ENCODE results near the gene SSRP1. TPM values are rescaled to one million over a fixed set of nuclear protein-coding genes. Genes with fewer than 3 reads are reported as not detected.

SSRP1 gene
- polyA plus RNA-seq, 3 donors = 9.8 to 34.7 (median 14.7) TPM

DNA sequence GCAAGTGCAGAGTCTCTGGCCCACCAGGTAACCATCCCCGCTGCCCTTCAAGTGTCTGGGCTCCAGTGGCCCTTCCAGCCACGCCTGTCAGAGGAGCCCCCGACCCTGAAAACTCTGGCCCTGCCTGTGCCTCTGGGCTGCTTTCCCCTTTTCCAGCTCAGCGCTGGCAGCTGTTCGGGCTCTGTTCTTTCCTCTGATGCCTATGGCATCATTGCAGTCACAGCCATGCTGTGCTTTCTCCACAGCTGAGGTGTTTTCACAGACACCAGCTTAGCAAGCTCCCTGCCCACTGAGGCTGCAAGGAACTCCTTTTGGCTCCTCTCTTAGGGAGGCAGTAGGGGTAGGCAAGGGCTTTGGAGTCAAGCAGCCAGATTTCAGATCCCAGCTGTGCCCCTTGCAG is 23.7 kb upstream of the SSRP1 start:
- 95% methylated on average over 4 of the region's 5 CpGs for WGBS (ENCODE audit: insufficient coverage)
- Histone ChIP-seq H3K79me2 (ENCODE audit: insufficient read depth, low read length) (no peaks in the 10 kb centered on the region), H3K9ac (ENCODE audit: insufficient read depth, low read length, poor library complexity, severe bottlenecking) (no peak overlapping the region), H4K20me1 (ENCODE audit: insufficient read depth, low read length) (no peaks in the 10 kb centered on the region), H2AFZ (ENCODE audit: insufficient read depth, low read depth, low read length, poor library complexity, severe bottlenecking) (no peak overlapping the region), H3K27me3 (ENCODE audit: control insufficient read depth in 2 of 2, insufficient read depth in 2 of 2, low read length in 2 of 2) (no peaks in the 10 kb centered on the region), H3K4me1 (ENCODE audit: control insufficient read depth in 1 of 2, insufficient read depth in 2 of 2, low read length in 2 of 2) (peaks cover 18% of the 10 kb centered on the region in 2 donors), H3K27ac (ENCODE audit: low read depth in 1 of 2, low read length in 2 of 2) (no peak overlapping the region), H3K4me3 (replicated peaks in 1 of 3; ENCODE audit: low read depth in 2 of 3, low read length in 3 of 3) (no peak overlapping the region), H3K4me2 (replicated peaks; ENCODE audit: extremely low read depth, low read length, poor library complexity, severe bottlenecking) (no peak overlapping the region), H3K9me3 (replicated peaks in 1 of 2; ENCODE audit: control insufficient read depth in 1 of 2, insufficient read depth in 1 of 2, low read length in 2 of 2) (no peaks in the 10 kb centered on the region), H3K36me3 (replicated peaks in 1 of 2; ENCODE audit: control insufficient read depth in 1 of 2, insufficient read depth in 2 of 2, low read length in 2 of 2) (no peaks in the 10 kb centered on the region)
- H3K9me3 Mint-ChIP-seq = peaks cover 0 to 6% (median 0%) of the 10 kb centered on the region in 7 donors
- TF ChIP-seq, protein P1, sequence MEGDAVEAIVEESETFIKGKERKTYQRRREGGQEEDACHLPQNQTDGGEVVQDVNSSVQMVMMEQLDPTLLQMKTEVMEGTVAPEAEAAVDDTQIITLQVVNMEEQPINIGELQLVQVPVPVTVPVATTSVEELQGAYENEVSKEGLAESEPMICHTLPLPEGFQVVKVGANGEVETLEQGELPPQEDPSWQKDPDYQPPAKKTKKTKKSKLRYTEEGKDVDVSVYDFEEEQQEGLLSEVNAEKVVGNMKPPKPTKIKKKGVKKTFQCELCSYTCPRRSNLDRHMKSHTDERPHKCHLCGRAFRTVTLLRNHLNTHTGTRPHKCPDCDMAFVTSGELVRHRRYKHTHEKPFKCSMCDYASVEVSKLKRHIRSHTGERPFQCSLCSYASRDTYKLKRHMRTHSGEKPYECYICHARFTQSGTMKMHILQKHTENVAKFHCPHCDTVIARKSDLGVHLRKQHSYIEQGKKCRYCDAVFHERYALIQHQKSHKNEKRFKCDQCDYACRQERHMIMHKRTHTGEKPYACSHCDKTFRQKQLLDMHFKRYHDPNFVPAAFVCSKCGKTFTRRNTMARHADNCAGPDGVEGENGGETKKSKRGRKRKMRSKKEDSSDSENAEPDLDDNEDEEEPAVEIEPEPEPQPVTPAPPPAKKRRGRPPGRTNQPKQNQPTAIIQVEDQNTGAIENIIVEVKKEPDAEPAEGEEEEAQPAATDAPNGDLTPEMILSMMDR (IDR thresholded peaks at IDR 0.05) = no peak
- H3K27ac Mint-ChIP-seq = no peak overlapping the region
- intact Hi-C loops (cut with micrococcal nuclease) = loop anchor here in 1 of 2 donors (10.0 kb wide), 1 partner anchor 285 kb away; the partner anchor contains the start of gene YPEL4
- H3K4me3 Mint-ChIP-seq = no peak overlapping the region
- H3K4me1 Mint-ChIP-seq = peaks cover 17% of the 10 kb centered on the region
- peaks cover 0 to 2% (median 1%) of the 10 kb centered on the region in 3 donors for H3K27me3 Mint-ChIP-seq (ENCODE audit: low read depth in 3 of 3)
- DNase-seq = no peak
- H3K36me3 Mint-ChIP-seq = no peaks in the 10 kb centered on the region

DNA sequence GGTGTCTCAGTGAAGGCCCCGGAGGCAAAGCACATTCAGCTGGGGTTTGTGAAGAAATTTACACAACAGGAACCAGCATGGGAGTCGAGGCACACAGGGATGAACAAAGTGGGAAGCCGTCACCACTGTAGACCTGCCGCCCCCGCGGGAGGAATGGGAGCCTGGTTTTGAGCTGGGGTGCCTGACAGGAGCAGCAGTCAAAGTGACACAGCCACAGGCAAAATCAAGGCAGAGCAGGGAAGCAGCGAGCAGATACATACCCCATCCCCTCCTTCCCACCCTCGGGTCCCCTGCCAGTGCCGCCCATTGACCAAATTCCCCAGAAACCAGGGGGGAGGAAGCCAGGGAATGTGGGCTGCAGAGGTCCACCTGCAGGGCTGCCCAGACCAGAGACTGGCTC is 23.3 kb upstream of the SSRP1 start:
- Histone ChIP-seq H3K4me1 (ENCODE audit: control insufficient read depth in 1 of 2, insufficient read depth in 2 of 2, low read length in 2 of 2) (peaks cover 22% of the 10 kb centered on the region in 2 donors), H4K20me1 (ENCODE audit: insufficient read depth, low read length) (no peaks in the 10 kb centered on the region), H3K79me2 (ENCODE audit: insufficient read depth, low read length) (no peaks in the 10 kb centered on the region), H3K27me3 (ENCODE audit: control insufficient read depth in 2 of 2, insufficient read depth in 2 of 2, low read length in 2 of 2) (no peaks in the 10 kb centered on the region), H3K9me3 (replicated peaks in 1 of 2; ENCODE audit: control insufficient read depth in 1 of 2, insufficient read depth in 1 of 2, low read length in 2 of 2) (no peaks in the 10 kb centered on the region), H3K36me3 (replicated peaks in 1 of 2; ENCODE audit: control insufficient read depth in 1 of 2, insufficient read depth in 2 of 2, low read length in 2 of 2) (no peaks in the 10 kb centered on the region), H2AFZ (ENCODE audit: insufficient read depth, low read depth, low read length, poor library complexity, severe bottlenecking) (no peak overlapping the region), H3K4me2 (replicated peaks; ENCODE audit: extremely low read depth, low read length, poor library complexity, severe bottlenecking) (no peak overlapping the region), H3K4me3 (replicated peaks in 1 of 3; ENCODE audit: low read depth in 2 of 3, low read length in 3 of 3) (no peak overlapping the region), H3K27ac (ENCODE audit: low read depth in 1 of 2, low read length in 2 of 2) (no peak overlapping the region), H3K9ac (ENCODE audit: insufficient read depth, low read length, poor library complexity, severe bottlenecking) (no peak overlapping the region)
- Mint-ChIP-seq H3K9me3 (peaks cover 0 to 6% (median 0%) of the 10 kb centered on the region in 7 donors), H3K4me1 (peaks cover 21% of the 10 kb centered on the region), H3K27ac (peak overlapping the region in 1 of 7 donors; percentile 4), H3K27me3 (ENCODE audit: low read depth in 3 of 3) (peaks cover 0 to 2% (median 2%) of the 10 kb centered on the region in 3 donors), H3K4me3 (no peak overlapping the region), H3K36me3 (no peaks in the 10 kb centered on the region)
- TF ChIP-seq, protein P1 (IDR thresholded peaks at IDR 0.05) = no peak
- intact Hi-C loops (cut with micrococcal nuclease) = loop anchor here in 1 of 2 donors (10.0 kb wide), 1 partner anchor 286 kb away; the partner anchor contains the start of gene YPEL4
- no peak for DNase-seq
- 84% methylated on average over 6 of the region's 9 CpGs for WGBS (ENCODE audit: insufficient coverage)

Measured in CD14-positive monocyte (primary cell).